ENCODE results near the gene APOBEC4. TPM values are rescaled to one million over a fixed set of nuclear protein-coding genes. Genes with fewer than 3 reads are reported as not detected.

The APOBEC4 gene
- total RNA-seq, 1 donor from 2014 or later, result 3.0 TPM

GRCh38 chr1:183678819-183679218, 25.7 kb upstream of the APOBEC4 start:
- no peaks in the 10 kb centered on the region for H3K9me3 ChIP-seq
- H3K27ac ChIP-seq, result no peak overlapping the region
- H3K27me3 ChIP-seq (ENCODE audit: low read depth), result no peaks in the 10 kb centered on the region
- no peak overlapping the region for H3K4me3 ChIP-seq
- H3K36me3 ChIP-seq, result no peaks in the 10 kb centered on the region
- TF ChIP-seq CTCF (IDR thresholded peaks at IDR 0.05), result no peak
- no peak for ATAC-seq
- DNase-seq, result no peak
- H3K4me1 ChIP-seq, result no peaks in the 10 kb centered on the region
- intact Hi-C loops (cut with DNase I), result no loop called here

GRCh38 chr1:183676586-183677189, 23.6 kb upstream of the APOBEC4 start:
- no peak for TF ChIP-seq CTCF (IDR thresholded peaks at IDR 0.05)
- H3K9me3 ChIP-seq, result no peaks in the 10 kb centered on the region
- intact Hi-C loops (cut with DNase I), result no loop called here
- no peak overlapping the region for H3K4me3 ChIP-seq
- no peaks in the 10 kb centered on the region for H3K4me1 ChIP-seq
- no peaks in the 10 kb centered on the region for H3K36me3 ChIP-seq
- no peak for ATAC-seq
- no peak overlapping the region for H3K27ac ChIP-seq
- DNase-seq, result no peak
- H3K27me3 ChIP-seq (ENCODE audit: low read depth), result no peaks in the 10 kb centered on the region

DNA sequence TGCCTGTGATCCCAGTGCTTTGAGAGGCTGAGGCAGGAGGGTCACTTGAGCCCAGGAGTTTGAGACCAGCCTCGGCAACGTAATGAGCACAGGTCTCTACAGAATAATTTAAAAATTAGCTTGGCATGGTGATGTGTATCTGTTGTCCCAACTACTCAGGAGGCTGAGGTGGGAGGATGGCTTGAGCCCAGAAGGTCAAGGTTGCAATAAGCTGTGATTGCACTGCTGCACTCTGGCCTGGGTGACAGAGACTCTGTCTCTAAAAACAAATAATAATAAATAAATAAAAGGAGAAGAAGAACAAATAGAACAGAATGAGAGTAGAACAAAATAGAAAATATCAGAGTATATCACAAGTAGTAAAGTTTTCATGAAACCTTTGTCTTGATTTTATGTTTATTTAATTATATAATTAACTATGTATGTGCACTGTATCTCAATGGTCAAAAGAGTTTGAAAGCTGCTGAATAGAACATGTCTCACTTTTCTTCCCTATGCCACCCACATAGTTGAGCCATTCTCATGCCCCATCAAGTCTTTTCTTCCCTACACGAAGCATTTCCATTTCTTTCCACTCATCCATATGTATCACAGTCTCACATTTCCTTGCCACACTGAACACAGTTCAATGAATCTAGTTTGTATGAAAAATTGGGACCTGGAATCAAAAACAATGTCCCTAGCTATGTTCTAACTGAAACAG, 22.9 kb upstream of the APOBEC4 start:
- no peak for DNase-seq
- no peak for ATAC-seq
- no peaks in the 10 kb centered on the region for H3K36me3 ChIP-seq
- H3K27me3 ChIP-seq (ENCODE audit: low read depth), result no peaks in the 10 kb centered on the region
- H3K9me3 ChIP-seq, result no peaks in the 10 kb centered on the region
- H3K4me3 ChIP-seq, result no peak overlapping the region
- no peak overlapping the region for H3K27ac ChIP-seq
- no peak for TF ChIP-seq CTCF (IDR thresholded peaks at IDR 0.05)
- H3K4me1 ChIP-seq, result no peaks in the 10 kb centered on the region
- intact Hi-C loops (cut with DNase I), result no loop called here

DNA sequence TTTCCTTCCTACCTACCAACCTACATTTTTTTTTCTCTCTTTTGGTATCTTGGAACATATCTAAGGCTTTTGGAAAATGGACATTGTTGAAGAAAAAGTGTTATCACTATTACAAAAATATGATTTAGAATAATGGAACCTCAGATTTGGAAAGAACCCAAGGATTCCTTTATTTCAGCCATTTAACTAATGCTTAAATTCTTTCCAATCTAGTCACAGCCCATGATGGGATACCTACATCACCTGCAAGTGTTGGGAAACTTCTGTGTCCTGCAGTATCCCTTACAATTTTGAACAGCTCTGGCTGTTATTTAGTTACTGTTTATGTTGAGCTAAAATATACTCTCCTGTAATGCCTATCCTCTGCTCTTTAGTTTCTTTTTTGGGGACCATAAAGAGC, 22.3 kb upstream of the APOBEC4 start:
- no peaks in the 10 kb centered on the region for H3K4me1 ChIP-seq
- no peak overlapping the region for H3K27ac ChIP-seq
- H3K9me3 ChIP-seq, result no peaks in the 10 kb centered on the region
- ATAC-seq, result no peak
- H3K36me3 ChIP-seq, result no peaks in the 10 kb centered on the region
- DNase-seq, result no peak
- intact Hi-C loops (cut with DNase I), result no loop called here
- no peak overlapping the region for H3K4me3 ChIP-seq
- no peak for TF ChIP-seq CTCF (IDR thresholded peaks at IDR 0.05)
- H3K27me3 ChIP-seq (ENCODE audit: low read depth), result no peaks in the 10 kb centered on the region

DNA sequence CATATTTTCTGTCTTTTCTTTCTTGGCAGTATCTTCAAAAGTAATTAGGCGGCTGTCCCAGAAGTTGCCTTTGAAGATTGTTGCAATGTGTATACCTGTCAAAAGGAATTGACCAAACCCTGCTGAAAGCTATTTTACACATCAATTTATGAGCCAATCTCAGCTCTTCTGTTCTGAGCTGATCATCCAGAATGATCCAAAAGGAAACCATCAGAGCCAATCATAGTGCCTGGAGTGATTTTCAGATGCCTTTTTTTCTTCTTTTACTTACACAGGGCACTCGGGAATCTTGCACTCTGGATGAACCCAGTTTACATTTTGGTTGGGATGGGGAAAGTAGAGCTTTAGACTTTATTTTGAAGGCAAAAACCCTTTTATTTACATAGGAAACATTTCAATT, 21.8 kb upstream of the APOBEC4 start:
- Histone ChIP-seq H3K27ac (no peak overlapping the region), H3K9me3 (no peaks in the 10 kb centered on the region), H3K4me1 (no peaks in the 10 kb centered on the region), H3K4me3 (no peak overlapping the region), H3K27me3 (ENCODE audit: low read depth) (no peaks in the 10 kb centered on the region), H3K36me3 (no peaks in the 10 kb centered on the region)
- DNase-seq (no peak), ATAC-seq (no peak)
- intact Hi-C loops (cut with DNase I), result no loop called here
- no peak for TF ChIP-seq CTCF (IDR thresholded peaks at IDR 0.05)
